Superior temporal gyrus (tissue), 1 donor: ENCODE results near the gene LSM11.
"Not testable (repeated sequence)": the region's sequence is repeated elsewhere in the genome, so short reads cannot be mapped to it uniquely, and the experiment has no call there.

ENCODE experiments used
- DNase-seq: peaks from one replicate; pipeline ENCODE4 v3.0.0-alpha.2; 2016; ENCODE audit errors: extremely low spot score

LSM11 gene

DNA sequence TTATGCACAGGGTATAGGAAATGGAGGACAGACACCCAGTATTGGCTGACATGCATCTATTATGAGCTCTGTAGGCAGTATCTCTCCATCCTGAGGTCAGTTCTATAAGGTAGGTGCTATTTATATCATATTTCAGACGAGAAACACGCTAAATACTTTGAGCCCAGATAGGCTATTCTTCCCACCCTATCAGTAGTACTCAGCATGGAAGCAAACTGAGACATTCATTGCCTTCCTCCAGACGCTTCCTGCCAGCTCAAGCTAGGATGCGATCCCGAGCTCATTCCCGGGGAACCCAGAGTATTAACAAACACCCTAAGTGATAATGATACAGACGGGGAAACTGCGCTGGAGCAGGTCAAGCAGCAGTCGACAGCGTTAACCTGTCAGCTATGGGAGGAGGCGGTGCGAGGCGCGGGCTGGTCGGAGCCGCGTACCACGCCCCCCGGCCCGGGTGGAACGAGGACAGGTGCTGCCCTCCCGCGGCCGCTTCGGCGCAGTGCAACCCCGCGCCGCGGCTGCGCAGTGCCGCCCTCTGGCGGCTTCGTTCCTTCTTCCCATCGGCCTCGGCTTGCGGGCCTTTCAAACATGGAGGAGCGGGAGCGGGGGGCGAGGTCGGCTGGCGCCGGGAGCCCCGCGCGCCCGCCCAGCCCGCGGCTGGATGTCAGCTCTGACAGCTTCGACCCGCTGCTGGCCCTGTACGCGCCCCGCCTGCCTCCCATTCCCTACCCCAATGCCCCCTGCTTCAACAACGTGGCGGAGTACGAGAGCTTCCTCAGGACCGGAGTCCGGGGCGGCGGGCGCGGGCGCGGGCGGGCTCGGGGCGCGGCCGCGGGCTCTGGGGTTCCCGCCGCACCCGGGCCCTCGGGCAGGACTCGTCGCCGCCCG is at the start of gene LSM11:
Gene LSM11, plus strand, starts transcription at position 550 of the 888 bp plus-strand sequence. Its CDS starts 39 bp downstream, at position 589.
- peak; percentile 90 for DNase-seq

- DNase-seq: not testable (repeated sequence)
Observed at GRCh38 chr5:157693816-157694215, 49.7 kb upstream of the LSM11 start.

- DNase-seq: not testable (repeated sequence)
Observed at GRCh38 chr5:157696154-157696553, 47.4 kb upstream of the LSM11 start.

DNA sequence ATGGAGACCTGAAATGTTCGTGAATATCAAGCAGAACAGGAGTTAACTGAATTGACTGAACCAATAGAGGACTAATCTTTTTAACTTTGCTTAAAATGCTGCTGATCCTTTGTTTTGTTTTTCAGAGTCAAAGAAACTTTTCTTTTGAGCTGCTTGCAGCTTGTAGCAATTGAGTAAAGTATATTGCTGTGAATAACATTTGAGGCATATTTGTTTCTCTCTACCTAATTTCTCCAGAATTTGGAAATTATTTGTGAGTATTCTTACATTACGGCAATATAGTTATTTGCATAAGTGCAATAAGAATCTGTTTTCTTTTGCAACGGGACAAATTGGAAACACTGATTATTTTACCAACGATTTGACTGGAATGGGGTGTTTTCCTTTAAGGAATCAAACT is 44.8 kb upstream of the LSM11 start:
- DNase-seq: not testable (repeated sequence)

GRCh38 chr5:157703736-157704135 is 39.8 kb upstream of the LSM11 start:
- no peak for DNase-seq

DNA sequence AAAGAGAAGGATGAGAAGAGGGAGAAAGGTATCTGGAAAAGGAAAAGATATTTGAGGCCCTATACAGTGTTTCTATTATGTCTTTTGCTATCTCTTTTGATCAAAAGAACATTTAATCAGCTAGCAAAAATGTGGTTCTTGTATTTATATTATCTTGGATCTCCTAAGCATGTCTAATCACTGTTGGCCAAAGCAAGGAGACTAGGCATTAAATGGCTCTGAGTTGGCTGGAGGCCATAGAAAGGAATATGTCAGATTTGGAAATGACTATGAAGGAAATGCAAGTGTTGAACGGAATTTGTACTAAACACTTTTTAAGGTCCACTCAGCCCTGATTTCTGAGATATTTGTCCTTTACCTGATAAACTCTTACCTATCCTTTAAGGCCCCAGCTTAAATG is 34.6 kb upstream of the LSM11 start:
- no peak for DNase-seq

DNA sequence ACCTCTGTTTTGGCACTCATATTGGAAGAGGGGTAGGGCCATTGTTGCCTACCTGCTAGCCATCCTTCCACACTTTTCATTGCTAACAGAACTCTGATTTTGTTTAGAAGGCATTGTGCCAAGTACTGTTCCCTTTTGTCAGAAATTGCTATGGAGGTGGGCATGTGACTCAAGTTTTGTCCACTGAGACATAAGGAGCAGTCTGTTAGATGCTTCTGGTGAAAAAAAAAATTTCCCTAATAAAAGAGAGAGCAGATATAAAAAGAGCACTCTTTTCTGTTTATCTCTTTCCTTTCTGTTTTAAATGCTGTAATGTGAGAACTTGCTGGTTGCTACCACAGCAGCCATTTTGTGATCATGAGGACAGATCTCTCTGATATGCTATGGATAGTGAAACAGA is 34.2 kb upstream of the LSM11 start:
- DNase-seq: no peak

DNA sequence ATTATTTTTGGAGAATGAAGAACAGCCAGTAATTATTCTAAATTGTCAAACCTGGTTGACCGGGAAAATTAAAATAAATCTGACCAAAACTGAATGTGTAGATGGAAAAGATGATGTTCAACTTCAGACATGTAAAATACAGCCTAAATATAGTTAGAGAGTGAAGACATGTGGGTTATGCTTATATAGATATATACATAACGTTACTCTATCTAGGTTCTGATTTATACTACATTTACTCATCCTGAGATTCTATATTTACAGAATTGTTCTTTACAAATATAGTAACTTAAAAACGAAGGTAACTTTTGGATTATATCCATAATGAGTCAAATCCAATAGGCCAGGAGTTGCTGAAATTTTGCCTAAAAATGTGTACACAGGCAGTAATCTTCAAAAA is 33.1 kb upstream of the LSM11 start:
- no peak for DNase-seq

- DNase-seq: no peak
Observed at GRCh38 chr5:157710882-157711281, 32.6 kb upstream of the LSM11 start.

DNA sequence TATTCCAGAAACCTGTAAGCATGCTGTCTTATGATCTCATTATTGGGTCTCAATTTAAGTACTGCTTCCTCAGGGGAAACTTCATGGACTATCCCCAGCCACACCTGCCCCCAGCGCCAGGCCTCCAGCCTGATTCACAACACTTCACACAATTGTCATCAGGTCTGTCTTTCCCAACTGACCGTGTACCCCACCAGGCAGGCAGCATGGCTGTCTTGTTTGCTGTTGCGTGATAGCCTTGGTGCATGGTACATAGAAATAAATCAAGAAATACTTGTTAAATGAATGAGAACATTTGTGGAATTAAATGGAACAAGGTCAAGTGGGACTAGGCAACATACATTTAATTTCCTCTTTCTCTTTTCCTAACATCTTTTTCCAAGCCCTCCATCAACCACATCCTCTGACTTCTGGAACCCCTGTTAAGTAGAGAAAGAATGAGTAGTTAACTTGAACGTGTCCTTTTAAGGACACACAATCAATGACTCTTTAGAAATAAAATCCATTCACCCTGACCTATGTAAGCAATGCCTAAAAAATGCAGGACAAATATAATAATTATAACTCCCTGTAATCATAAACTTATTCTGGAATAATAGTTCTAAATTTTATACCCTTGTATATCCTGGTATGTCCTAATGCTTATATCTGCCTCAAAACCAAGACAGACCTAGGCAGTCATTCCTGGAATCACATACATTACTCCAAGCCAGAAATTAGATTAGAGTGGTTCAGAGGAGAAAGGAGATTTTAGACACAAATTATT is 29.5 kb upstream of the LSM11 start:
- DNase-seq: no peak

GRCh38 chr5:157714596-157714864 is 29.0 kb upstream of the LSM11 start:
- peak; percentile 47 for DNase-seq

GRCh38 chr5:157718519-157718918 is 25.0 kb upstream of the LSM11 start:
- DNase-seq: peak; percentile 89

DNA sequence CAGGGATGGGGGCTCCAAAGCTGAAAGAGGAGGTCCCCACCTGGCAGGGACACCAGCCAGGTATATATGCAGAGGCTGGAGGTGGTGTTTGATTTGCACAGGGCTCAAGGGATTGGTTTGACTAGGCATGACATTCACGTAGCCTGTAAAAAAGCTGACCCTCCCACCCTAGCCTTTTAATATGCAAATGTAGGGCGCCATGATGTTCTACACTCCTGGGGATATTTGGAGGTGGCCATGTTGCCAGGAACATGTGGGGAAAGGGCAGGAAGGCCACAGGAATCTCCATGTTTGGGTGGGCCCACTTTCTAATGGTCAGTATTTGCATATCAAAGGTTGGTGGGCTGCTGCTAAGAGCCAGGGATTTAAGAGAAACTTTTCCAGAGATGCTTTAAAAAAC is 24.3 kb upstream of the LSM11 start:
- DNase-seq: no peak

GRCh38 chr5:157721159-157721558 is 22.4 kb upstream of the LSM11 start:
- no peak for DNase-seq

- not testable (repeated sequence) for DNase-seq
Observed at GRCh38 chr5:157722895-157723294, 20.6 kb upstream of the LSM11 start.

DNA sequence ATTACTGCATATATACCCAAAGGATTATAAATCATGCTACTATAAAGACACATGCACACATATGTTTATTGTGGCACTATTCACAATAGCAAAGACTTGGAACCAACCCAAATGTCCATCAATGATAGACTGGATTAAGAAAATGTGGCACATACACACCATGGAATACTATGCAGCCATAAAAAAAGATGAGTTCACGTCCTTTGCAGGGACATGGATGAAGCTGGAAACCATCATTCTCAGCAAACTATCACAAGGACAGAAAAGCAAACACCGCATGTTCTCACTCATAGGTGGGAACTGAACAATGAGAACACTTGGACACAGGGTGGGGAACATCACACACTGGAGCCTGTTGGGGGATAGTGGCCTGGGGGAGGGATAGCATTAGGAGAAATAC is 16.9 kb upstream of the LSM11 start:
- DNase-seq: not testable (repeated sequence)

DNA sequence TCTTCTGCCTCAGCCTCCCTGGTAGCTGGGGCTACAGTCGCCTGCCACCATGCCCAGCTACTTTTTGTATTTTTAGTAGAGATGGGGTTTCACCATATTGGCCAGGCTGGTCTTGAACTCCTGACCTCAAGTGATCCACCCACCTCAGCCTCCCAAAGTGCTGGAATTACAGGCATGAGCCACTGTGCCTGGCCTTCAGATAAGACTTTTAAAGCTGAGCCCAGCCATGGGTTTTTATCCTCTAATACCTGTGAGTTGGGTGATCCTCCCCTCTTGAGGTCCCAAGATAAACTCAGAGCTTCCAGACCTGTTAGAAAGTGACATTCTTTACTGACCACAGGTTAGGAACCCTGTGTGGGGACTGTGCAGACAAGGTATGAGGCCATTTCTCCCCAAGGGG is 15.7 kb upstream of the LSM11 start:
- not testable (repeated sequence) for DNase-seq

DNA sequence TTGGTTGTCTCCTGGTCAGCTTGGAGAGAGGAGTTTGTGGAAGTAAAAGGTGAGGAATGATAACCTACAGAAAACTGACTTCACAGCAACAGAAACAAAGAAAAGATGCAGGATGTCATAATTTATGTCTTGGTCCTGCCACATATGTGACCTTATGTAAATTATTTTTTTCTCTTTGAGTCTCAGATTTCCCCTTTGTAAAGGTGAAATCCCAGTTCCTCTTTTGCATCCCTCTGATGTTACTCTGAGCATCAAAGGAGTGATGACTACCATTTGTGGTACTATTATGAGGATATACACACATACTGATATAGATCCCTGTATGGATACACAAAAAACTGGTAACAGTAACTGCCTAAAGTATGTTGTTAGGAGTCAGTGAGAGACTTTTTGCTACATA is 13.7 kb upstream of the LSM11 start:
- DNase-seq: no peak

DNA sequence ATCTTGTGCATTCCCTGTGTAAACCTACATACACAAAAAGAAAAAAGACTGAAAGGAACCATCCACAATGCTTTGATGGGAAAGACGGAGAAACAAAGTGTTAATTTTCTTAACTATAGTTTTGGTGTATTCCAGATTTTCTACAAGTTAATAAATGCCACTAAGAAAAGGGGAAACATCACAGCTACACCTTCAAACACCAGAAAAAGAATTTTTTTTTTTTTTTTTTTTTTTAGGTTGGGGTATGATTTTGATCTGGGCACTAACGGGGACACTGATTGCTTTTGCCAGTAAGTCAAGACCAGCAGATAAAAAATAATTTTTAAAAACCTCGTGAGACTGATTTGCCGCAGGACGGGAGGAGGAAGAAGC is 12.6 kb upstream of the LSM11 start:
- DNase-seq: no peak

DNA sequence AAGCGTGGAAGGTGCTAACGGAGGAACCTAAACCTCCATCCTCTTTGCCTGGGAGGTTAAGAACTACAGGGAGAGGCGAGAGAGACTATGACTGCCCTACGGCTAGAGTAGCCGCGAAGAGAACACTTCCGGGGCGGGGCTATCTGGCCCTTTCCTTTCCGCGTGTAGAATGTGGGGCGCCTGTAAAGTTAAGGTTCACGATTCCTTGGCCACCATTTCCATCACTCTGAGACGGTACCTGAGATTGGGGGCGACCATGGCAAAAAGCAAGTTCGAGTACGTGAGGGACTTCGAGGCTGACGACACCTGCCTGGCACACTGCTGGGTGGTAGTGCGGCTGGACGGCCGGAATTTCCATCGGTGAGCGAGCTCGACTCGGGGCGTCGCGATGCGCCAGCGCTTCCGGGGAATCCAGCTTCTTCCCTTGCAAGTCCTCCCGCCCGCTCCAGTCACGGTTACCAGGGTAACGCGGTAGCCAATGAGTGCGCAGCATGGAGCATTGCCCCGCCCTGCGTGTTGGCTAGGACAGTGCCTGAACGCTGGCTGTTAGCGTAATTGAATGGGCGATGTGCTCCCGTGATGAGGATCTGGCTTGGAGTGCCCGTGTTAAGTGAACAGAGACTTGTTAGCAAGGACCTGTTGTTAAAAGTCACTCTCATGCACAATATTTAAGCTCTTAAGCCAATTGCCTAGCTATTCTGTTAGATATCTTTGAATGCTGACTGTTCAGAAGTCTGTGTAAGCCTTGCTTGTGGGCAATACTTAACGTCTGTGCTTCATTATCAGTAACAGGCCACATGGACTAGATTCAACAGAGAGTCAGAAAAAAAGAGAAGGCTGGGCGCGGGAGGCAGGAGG is 12.0 kb upstream of the LSM11 start, which contains the start of gene THG1L:
Gene THG1L, plus strand, starts transcription at position 149 of the 858 bp plus-strand sequence. Its CDS starts 21 bp downstream, at position 170.
- peak; percentile 100 for DNase-seq

- no peak for DNase-seq
Observed at GRCh38 chr5:157732130-157732514, 11.4 kb upstream of the LSM11 start.

- no peak for DNase-seq
Observed at GRCh38 chr5:157732596-157733262, 10.8 kb upstream of the LSM11 start.
